Activated CD8-positive, alpha-beta T cell treated with anti-CD3 and anti-CD28 coated beads for 36 hours (primary cell): ENCODE measurements around the gene TRMT10C. TPM values are rescaled to one million over a fixed set of nuclear protein-coding genes. Genes with fewer than 3 reads are reported as not detected.
A peak's percentile ranks its signal among the peaks of the same experiment; 100 is the strongest.

Experiments used
- ATAC-seq: fragments of 200-7000 bp; cut with Tn5 transposase; one replicate; pipeline ENCODE4 v1.10.0; 2021; ENCODE audit warnings: mild to moderate bottlenecking, moderate library complexity
- CTCF ChIA-PET: fragments of 350-600 bp; sonication (Branson Sonifier 250); formaldehyde crosslinking; loops from one replicate; lab custom pipeline; 2021; ENCODE audit warnings: antibody characterized with exemption; lab: Charles Lee
- POLR2A ChIA-PET: fragments of 350-600 bp; sonication (Branson Sonifier 250); formaldehyde crosslinking; loops from one replicate; lab custom pipeline; 2021; ENCODE audit warnings: antibody characterized with exemption; lab: Charles Lee
- DNase-seq: peaks from one replicate; pipeline ENCODE4 v3.0.0-alpha.2; 2020
- H3K27ac Mint-ChIP-seq: one replicate; pipeline ENCODE4 v1.8.0; 2021; ENCODE audit warnings: mild to moderate bottlenecking, mixed read lengths
- H3K27me3 Mint-ChIP-seq: one replicate; pipeline ENCODE4 v1.8.0; 2021; ENCODE audit warnings: mixed read lengths
- H3K36me3 Mint-ChIP-seq: one replicate; pipeline ENCODE4 v1.8.0; 2021; ENCODE audit warnings: low read depth, mixed read lengths
- H3K4me1 Mint-ChIP-seq: one replicate; pipeline ENCODE4 v1.8.0; 2021; ENCODE audit warnings: low read depth, mixed read lengths
- H3K4me3 Mint-ChIP-seq: one replicate; pipeline ENCODE4 v1.8.0; 2021; ENCODE audit warnings: mild to moderate bottlenecking, moderate library complexity, mixed read lengths
- H3K9me3 Mint-ChIP-seq: one replicate; pipeline ENCODE4 v1.8.0; 2021; ENCODE audit warnings: mixed read lengths
- intact Hi-C: fragments of 100-400 bp; cut with micrococcal nuclease; formaldehyde crosslinking; loops from one replicate; pipeline ENCODE4 v1.10.0; 2022
- total RNA-seq, 2 experiments: library from RNA; stranded (reverse); gene quantifications; one replicate each; pipeline ENCODE4 v1.2.3, GENCODE V29; 2021
- TF ChIP-seq, protein P1 (sequence below): fragments of 200-600 bp; IDR thresholded peaks from one replicate; pipeline ENCODE4 v1.8.0; 2022; ENCODE audit warnings: antibody characterized with exemption, mild to moderate bottlenecking

The TRMT10C gene
- total RNA-seq, 2 experiments from 2014 or later: 45.8 to 49.4 TPM

DNA sequence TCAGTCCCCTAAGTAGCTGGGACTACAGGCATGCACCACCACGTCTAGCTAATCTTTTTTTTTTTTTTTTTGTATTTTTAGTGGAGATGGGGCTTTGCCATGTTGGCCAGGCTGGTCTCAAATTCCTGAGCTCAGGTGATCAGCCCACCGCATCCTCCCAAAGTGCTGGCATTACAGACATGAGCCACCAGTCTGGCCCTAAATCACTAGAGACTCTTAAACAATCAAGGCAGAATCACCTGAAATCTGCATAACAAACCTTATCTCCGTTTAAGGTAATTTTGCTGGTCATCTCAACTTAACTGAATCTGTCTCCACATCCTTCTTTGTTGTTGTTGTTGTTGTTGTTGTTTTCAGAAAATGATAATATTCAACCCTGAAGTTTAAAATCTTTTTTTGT lies 5.6 kb upstream of the TRMT10C start:
- CTCF ChIA-PET: interaction anchor here (2.4 kb wide), 1 partner anchor 17 kb away, joined by 5 read pairs; the partner anchor contains the start of gene PCNP
- POLR2A ChIA-PET: interaction anchor here (1.5 kb wide), 1 partner anchor 38 kb away, joined by 6 read pairs; no protein-coding TSS in a partner anchor
- Mint-ChIP-seq H3K9me3 (no peaks in the 10 kb centered on the region), H3K27me3 (peaks cover 6% of the 10 kb centered on the region), H3K4me3 (no peak overlapping the region), H3K4me1 (peaks cover 7% of the 10 kb centered on the region), H3K36me3 (no peaks in the 10 kb centered on the region), H3K27ac (no peak overlapping the region)
- intact Hi-C loops: no loop called here
- no peak for ATAC-seq
- DNase-seq: no peak
- TF ChIP-seq, protein P1, sequence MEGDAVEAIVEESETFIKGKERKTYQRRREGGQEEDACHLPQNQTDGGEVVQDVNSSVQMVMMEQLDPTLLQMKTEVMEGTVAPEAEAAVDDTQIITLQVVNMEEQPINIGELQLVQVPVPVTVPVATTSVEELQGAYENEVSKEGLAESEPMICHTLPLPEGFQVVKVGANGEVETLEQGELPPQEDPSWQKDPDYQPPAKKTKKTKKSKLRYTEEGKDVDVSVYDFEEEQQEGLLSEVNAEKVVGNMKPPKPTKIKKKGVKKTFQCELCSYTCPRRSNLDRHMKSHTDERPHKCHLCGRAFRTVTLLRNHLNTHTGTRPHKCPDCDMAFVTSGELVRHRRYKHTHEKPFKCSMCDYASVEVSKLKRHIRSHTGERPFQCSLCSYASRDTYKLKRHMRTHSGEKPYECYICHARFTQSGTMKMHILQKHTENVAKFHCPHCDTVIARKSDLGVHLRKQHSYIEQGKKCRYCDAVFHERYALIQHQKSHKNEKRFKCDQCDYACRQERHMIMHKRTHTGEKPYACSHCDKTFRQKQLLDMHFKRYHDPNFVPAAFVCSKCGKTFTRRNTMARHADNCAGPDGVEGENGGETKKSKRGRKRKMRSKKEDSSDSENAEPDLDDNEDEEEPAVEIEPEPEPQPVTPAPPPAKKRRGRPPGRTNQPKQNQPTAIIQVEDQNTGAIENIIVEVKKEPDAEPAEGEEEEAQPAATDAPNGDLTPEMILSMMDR: no peak

DNA sequence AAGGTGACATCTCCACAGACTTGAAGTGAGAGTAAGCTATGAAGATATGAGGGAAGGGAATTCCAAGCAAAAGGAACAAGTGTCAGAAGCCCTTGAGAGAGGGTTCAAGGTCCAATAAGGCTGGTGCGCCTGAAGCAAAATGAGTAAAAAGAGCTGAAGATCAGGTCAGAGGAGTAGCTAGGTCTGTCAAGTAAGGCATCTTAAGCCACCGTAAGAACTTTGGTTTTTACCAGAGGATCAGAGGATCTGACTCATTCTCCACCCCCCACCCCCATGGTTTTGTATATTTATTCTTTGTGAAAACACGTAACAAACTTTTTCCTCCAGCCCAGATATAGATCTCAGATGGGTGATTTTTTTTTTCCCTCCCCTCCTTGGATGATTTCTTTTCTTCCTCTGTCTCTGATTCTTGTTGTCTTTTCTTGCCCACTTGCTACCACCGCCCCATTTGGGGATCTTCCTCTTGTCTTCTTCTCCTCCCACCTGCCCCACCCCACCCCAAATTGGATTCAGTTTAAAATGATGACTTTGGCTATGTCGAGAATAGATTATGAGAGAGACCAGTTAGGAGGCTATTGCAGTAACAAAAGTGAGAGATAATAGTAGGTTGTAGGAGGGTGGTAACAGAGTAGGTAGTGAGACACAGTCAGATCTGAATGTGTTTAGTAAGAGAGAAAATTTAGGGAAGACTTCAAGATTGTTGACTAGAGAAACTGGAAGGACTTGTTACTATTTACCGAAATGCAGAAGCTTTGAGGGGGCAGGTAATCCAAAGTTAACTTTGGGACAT lies 6.1 kb downstream of the TRMT10C start:
- DNase-seq (peak; percentile 76), ATAC-seq (peak; percentile 76)
- intact Hi-C loops: no loop called here
- Mint-ChIP-seq H3K4me3 (no peak overlapping the region), H3K9me3 (no peaks in the 10 kb centered on the region), H3K36me3 (peaks cover 51% of the 10 kb centered on the region), H3K27me3 (no peaks in the 10 kb centered on the region), H3K27ac (peak overlapping the region; percentile 86), H3K4me1 (peaks cover 77% of the 10 kb centered on the region)
- CTCF ChIA-PET: interaction anchor here (0.9 to 1.3 kb wide), 2 partner anchors 47 to 59 kb away, joined by 3 to 4 read pairs; no protein-coding TSS in a partner anchor
- POLR2A ChIA-PET: interaction anchor here (0.6 to 2.0 kb wide), 4 partner anchors 22 to 83 kb away, joined by 3 to 6 read pairs (median 4); no protein-coding TSS in a partner anchor
- TF ChIP-seq, protein P1: no peak

DNA sequence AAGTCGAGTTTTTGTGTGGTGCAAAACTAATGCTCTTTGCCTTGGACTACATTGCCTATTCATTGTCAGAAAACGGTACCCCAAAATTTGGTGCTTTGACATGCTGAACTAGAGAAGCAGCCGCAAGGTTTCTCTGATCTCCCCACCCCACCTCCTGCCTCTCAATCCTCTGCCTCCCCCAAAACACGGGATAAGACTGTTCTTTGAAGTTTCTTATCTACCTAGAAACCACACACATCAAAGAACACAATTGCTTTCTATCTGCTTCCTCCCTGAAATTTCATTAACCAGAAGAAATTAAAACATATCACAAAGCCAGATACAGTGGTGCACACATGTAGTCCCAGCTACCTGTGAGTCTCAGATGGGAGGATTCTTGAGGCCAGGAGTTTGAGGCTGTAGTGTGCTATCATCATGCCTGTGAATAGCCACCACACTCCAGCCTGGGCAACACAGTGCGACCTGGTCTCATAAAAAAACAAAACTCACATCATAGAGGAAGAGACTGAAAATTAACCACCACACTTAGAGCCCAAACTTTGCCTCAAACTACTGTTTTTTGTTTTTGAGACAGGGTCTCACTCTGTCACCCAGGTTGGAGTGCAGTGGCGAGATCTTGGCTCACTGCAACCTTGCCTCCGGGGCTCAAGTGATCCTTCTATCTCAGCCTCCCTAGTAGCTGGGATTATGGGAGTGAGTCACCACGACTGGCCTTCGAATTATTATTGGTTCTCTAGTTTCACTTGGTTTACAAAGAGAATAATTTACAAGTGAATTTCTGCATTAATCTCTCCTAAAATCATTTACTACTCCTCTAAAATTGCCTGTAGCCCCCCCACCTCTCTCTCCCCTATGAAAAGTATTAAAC lies 9.6 kb downstream of the TRMT10C start:
- POLR2A ChIA-PET: interaction anchor here (0.6 to 5.7 kb wide), 5 partner anchors 8 to 115 kb away, joined by 3 to 32 read pairs (median 4); partner anchors contain the start of gene TRMT10C
- H3K9me3 Mint-ChIP-seq: no peaks in the 10 kb centered on the region
- H3K4me1 Mint-ChIP-seq: peaks cover 64% of the 10 kb centered on the region
- peak overlapping the region; percentile 76 for H3K27ac Mint-ChIP-seq
- peaks cover 31% of the 10 kb centered on the region for H3K36me3 Mint-ChIP-seq
- peak overlapping the region; percentile 28 for H3K4me3 Mint-ChIP-seq
- DNase-seq: no peak
- no peak for ATAC-seq
- H3K27me3 Mint-ChIP-seq: no peaks in the 10 kb centered on the region
- intact Hi-C loops: loop anchor here (5.0 kb wide), 2 partner anchors 54 to 71 kb away; no protein-coding TSS in a partner anchor
- CTCF ChIA-PET: interaction anchor here (0.7 to 1.1 kb wide), 2 partner anchors 104 to 231 kb away, joined by 3 read pairs; no protein-coding TSS in a partner anchor
- TF ChIP-seq, protein P1: no peak

DNA sequence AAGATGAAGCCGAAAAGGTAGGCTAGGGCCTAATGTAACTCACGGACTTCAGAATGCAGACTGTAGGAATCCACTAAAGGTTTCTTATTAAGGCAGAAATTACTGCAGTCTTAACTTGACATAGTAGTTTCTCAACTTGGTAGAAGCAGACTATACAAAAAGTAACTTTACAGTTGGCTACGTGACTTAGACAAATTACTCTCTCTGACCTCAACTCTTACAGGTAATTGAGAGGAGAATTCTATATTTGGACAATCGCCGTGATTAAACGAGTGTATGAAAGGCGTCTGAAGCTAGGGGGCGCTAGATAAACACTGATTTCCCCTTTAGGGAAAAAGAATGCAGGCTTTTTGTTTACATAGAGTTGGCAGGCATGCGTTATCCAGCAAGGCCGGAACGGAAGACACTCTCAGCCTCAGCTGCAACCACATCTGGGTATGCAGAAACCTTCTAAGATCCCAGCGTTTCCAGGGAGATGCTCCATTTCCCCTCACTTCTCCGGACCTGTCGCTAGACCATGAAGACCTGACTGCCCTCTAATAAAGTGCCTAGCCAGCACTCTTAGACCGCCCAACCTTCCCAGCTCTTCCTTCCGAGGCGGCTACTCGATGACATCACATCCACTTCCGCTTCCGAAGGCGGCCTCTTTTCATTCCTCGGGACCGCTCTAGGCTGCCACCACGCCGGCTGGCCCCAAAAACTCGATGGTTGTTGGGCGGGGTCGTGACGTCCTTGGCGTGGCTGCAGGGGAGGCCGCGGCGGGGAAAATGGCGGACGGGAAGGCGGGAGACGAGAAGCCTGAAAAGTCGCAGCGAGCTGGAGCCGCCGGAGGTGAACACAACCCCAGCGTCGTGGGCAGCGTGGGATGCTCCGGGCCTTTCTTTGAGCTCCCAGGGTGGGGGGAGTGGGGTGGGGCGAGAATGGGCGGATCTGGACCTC lies 12.1 kb downstream of the TRMT10C start, which contains the start of gene PCNP:
TSS of gene PCNP (plus strand) at position 732 of the 939 bp plus-strand sequence. CDS start at position 768, 36 bp downstream.
- ATAC-seq (peak; percentile 81), DNase-seq (peak; percentile 100)
- ChIA-PET POLR2A (interaction anchor here (0.6 to 5.7 kb wide), 15 partner anchors 11 to 971 kb away, joined by 3 to 32 read pairs (median 4); partner anchors contain the start of genes NFKBIZ, SENP7, TRMT10C and ZBTB11), CTCF (interaction anchor here (0.7 to 2.8 kb wide), 22 partner anchors 9 to 860 kb away, joined by 3 to 15 read pairs (median 4); partner anchors contain the start of genes SENP7 and ZBTB11)
- intact Hi-C loops: loop anchor here (2.0 to 5.0 kb wide), 3 partner anchors 56 to 103 kb away; partner anchors contain the start of gene ZBTB11
- Mint-ChIP-seq H3K27me3 (no peaks in the 10 kb centered on the region), H3K27ac (peak within 1 kb of the TSS; percentile 98), H3K4me3 (peak within 1 kb of the TSS; percentile 95), H3K4me1 (peaks cover 62% of the 10 kb centered on the region), H3K36me3 (peaks cover 26% of the 10 kb centered on the region), H3K9me3 (no peaks in the 10 kb centered on the region)
- TF ChIP-seq, protein P1: peak; percentile 82
